Hepatocyte (in vitro differentiated cells): ENCODE measurements around the gene CLEC2D. TPM values are rescaled to one million over a fixed set of nuclear protein-coding genes. Genes with fewer than 3 reads are reported as not detected.

Experiments
- DNase-seq: peaks from one replicate; pipeline ENCODE4 v3.0.0-alpha.2; 2016; ENCODE audit warnings: low spot score
- H2AFZ ChIP-seq: fragments of 200-600 bp; sonication (generic); 2 replicates; pipeline ENCODE4 v1.6.0; 2016; ENCODE audit warnings: antibody characterized with exemption, mild to moderate bottlenecking
- H3K27ac ChIP-seq: fragments of 200-600 bp; sonication (generic); 2 replicates; pipeline ENCODE4 v1.5.1; 2016; ENCODE audit warnings: mild to moderate bottlenecking
- H3K27me3 ChIP-seq: fragments of 200-600 bp; sonication (generic); 2 replicates; pipeline ENCODE4 v1.6.1; 2016
- H3K36me3 ChIP-seq: fragments of 200-600 bp; sonication (generic); replicated peaks from 2 replicates; pipeline ENCODE4 v1.5.1; 2016; ENCODE audit warnings: low read depth; ENCODE audit not compliant: insufficient read depth
- H3K4me1 ChIP-seq: fragments of 200-600 bp; sonication (generic); 2 replicates; pipeline ENCODE4 v1.5.1; 2016; ENCODE audit warnings: mild to moderate bottlenecking, moderate library complexity; ENCODE audit not compliant: insufficient read depth
- H3K4me2 ChIP-seq: fragments of 200-600 bp; sonication (generic); 2 replicates; pipeline ENCODE4 v1.6.0; 2016
- H3K4me3 ChIP-seq: fragments of 200-600 bp; sonication (generic); 2 replicates; pipeline ENCODE4 v1.5.1; 2016; ENCODE audit warnings: mild to moderate bottlenecking
- H3K79me2 ChIP-seq: fragments of 200-600 bp; sonication (generic); 2 replicates; pipeline ENCODE4 v1.6.0; 2017; ENCODE audit warnings: mild to moderate bottlenecking
- H3K9me2 ChIP-seq: fragments of 200-600 bp; sonication (generic); replicated peaks from 2 replicates; pipeline ENCODE4 v1.6.0; 2017; ENCODE audit warnings: mild to moderate bottlenecking; ENCODE audit not compliant: insufficient read depth
- H3K9me3 ChIP-seq: fragments of 200-600 bp; sonication (generic); 2 replicates; pipeline ENCODE4 v1.5.1; 2016; ENCODE audit warnings: low read depth, mild to moderate bottlenecking
- H4K20me1 ChIP-seq: fragments of 200-600 bp; sonication (generic); 2 replicates; pipeline ENCODE4 v1.6.0; 2016; ENCODE audit warnings: mild to moderate bottlenecking; ENCODE audit not compliant: insufficient read depth, poor library complexity, severe bottlenecking
- CTCF ChIP-seq: fragments of 200-600 bp; sonication (generic); IDR thresholded peaks from 2 replicates; pipeline ENCODE4 v1.5.1; 2016; ENCODE audit warnings: antibody characterized with exemption, mild to moderate bottlenecking; ENCODE audit not compliant: poor library complexity
- EZH2 ChIP-seq: fragments of 200-600 bp; sonication (generic); IDR thresholded peaks from 2 replicates; pipeline ENCODE4 v1.6.1; 2016; ENCODE audit warnings: antibody characterized with exemption, mild to moderate bottlenecking, borderline replicate concordance
- EZH2phosphoT487 ChIP-seq: fragments of 200-600 bp; sonication (generic); IDR thresholded peaks from one replicate; pipeline ENCODE4 v1.6.1; 2018; ENCODE audit warnings: antibody characterized with exemption, mild to moderate bottlenecking, low read depth, moderate library complexity; ENCODE audit not compliant: unreplicated experiment, severe bottlenecking
- WGBS: methylation state at CpG from one replicate; pipeline ENCODE4 v1.1.6; 2016; ENCODE audit warnings: low lambda C conversion rate; ENCODE audit errors: missing lambda C conversion rate; 5-methylcytosine and 5-hydroxymethylcytosine counted together
- polyA plus RNA-seq: library from polyadenylated mRNA; unstranded; fragments of >200 nt; fragmentation: Nextera tagmentation; extraction: Ambion mirVana; gene quantifications from 2 replicates; pipeline ENCODE4 v1.2.1, GENCODE V29; 2016
- total RNA-seq: library from RNA; depleted of rRNA; stranded (reverse); fragments of >200 nt; gene quantifications from 2 replicates; pipeline ENCODE4 v1.2.3, GENCODE V29; 2014

The CLEC2D gene
- total and polyA plus RNA-seq, 2 experiments from 2014 or later: 3.7 to 5.7 TPM

- DNase-seq: no peak
- H3K9me3 ChIP-seq: no peaks in the 10 kb centered on the region
- H3K27me3 ChIP-seq: no peaks in the 10 kb centered on the region
- H4K20me1 ChIP-seq: no peaks in the 10 kb centered on the region
- no peaks in the 10 kb centered on the region for H3K79me2 ChIP-seq
- no peak overlapping the region for H2AFZ ChIP-seq
- H3K4me2 ChIP-seq: no peak overlapping the region
- no peak overlapping the region for H3K4me3 ChIP-seq
- no peaks in the 10 kb centered on the region for H3K36me3 ChIP-seq
- H3K4me1 ChIP-seq: peaks cover 3% of the 10 kb centered on the region
- TF ChIP-seq EZH2phosphoT487: no peak
- no peak for TF ChIP-seq CTCF
- no peak for TF ChIP-seq EZH2
- 92% methylated on average over 15 of the region's 15 CpGs for WGBS
- no peaks in the 10 kb centered on the region for H3K9me2 ChIP-seq
- H3K27ac ChIP-seq: no peak overlapping the region
Observed at GRCh38 chr12:9717070-9717925, 47.8 kb downstream of the CLEC2D start.

- H3K27ac ChIP-seq: no peak overlapping the region
- H3K4me2 ChIP-seq: no peak overlapping the region
- H4K20me1 ChIP-seq: no peaks in the 10 kb centered on the region
- H2AFZ ChIP-seq: no peak overlapping the region
- H3K4me3 ChIP-seq: no peak overlapping the region
- no peak for TF ChIP-seq EZH2
- no peak for TF ChIP-seq CTCF
- no peak for TF ChIP-seq EZH2phosphoT487
- no peaks in the 10 kb centered on the region for H3K79me2 ChIP-seq
- no peaks in the 10 kb centered on the region for H3K27me3 ChIP-seq
- no peaks in the 10 kb centered on the region for H3K9me2 ChIP-seq
- H3K36me3 ChIP-seq: no peaks in the 10 kb centered on the region
- no peaks in the 10 kb centered on the region for H3K9me3 ChIP-seq
- DNase-seq: peak; percentile 37
- peaks cover 3% of the 10 kb centered on the region for H3K4me1 ChIP-seq
- 82% methylated on average over 7 of the region's 7 CpGs for WGBS
Observed at GRCh38 chr12:9718968-9719367, 49.5 kb downstream of the CLEC2D start.

- no peak for TF ChIP-seq CTCF
- no peak for TF ChIP-seq EZH2phosphoT487
- no peak for TF ChIP-seq EZH2
- no peak for DNase-seq
- 82% methylated on average over 1 of the region's 1 CpG for WGBS
- H3K27ac ChIP-seq: no peak overlapping the region
- H3K9me3 ChIP-seq: no peaks in the 10 kb centered on the region
- peaks cover 3% of the 10 kb centered on the region for H3K4me1 ChIP-seq
- no peak overlapping the region for H2AFZ ChIP-seq
- H3K4me2 ChIP-seq: no peak overlapping the region
- no peaks in the 10 kb centered on the region for H3K36me3 ChIP-seq
- no peaks in the 10 kb centered on the region for H4K20me1 ChIP-seq
- H3K27me3 ChIP-seq: no peaks in the 10 kb centered on the region
- no peaks in the 10 kb centered on the region for H3K79me2 ChIP-seq
- H3K4me3 ChIP-seq: no peak overlapping the region
- no peaks in the 10 kb centered on the region for H3K9me2 ChIP-seq
Observed at GRCh38 chr12:9719790-9720189, 50.3 kb downstream of the CLEC2D start.
